Sigmoid colon (tissue), 7 donors: ENCODE results near the gene ABO. TPM values are rescaled to one million over a fixed set of nuclear protein-coding genes. Genes with fewer than 3 reads are reported as not detected.
"Not testable (repeated sequence)": the region's sequence is repeated elsewhere in the genome, so short reads cannot be mapped to it uniquely, and the experiment has no call there.

Experiments
- DNase-seq: peaks from one replicate; pipeline ENCODE4 v3.0.0-alpha.2; 2019
- H3K27ac ChIP-seq, 4 donors: fragments of 200-600 bp; sonication (generic); one replicate each; pipeline ENCODE4 v1.5.1; 2016 to 2019; ENCODE audit warnings: mild to moderate bottlenecking in 1 of 4
- H3K27me3 ChIP-seq, 3 donors: fragments of 200-600 bp; sonication (generic); one replicate each; pipeline ENCODE4 v1.5.1; 2019; ENCODE audit warnings: mild to moderate bottlenecking in 1 of 3
- H3K36me3 ChIP-seq, 4 donors: fragments of 200-600 bp; sonication (generic); one replicate each; pipeline ENCODE4 v1.5.1; 2016 to 2019
- H3K4me1 ChIP-seq, 4 donors: fragments of 200-600 bp; sonication (generic); one replicate each; pipeline ENCODE4 v1.5.1; 2017 to 2019
- H3K4me3 ChIP-seq, 4 donors: fragments of 200-600 bp; sonication (generic); one replicate each; pipeline ENCODE4 v1.5.1; 2017 to 2019; ENCODE audit warnings: mild to moderate bottlenecking in 2 of 4, moderate library complexity in 1 of 4
- H3K9me3 ChIP-seq, 4 donors: fragments of 200-600 bp in 3 of 4; sonication (generic) in 3 of 4; one replicate each; pipeline versions ENCODE4 v1.5.1 to v1.6.1; 2013 to 2019
- EP300 ChIP-seq, 4 donors: sonication (generic); formaldehyde crosslinking; IDR thresholded peaks; one replicate each; pipeline ENCODE4 v1.6.1; 2017; ENCODE audit warnings: antibody characterized with exemption in 4 of 4
- POLR2A ChIP-seq, 2 donors: fragments of 450-650 bp; IDR thresholded peaks; one replicate each; pipeline ENCODE4 v1.6.1; 2016; ENCODE audit warnings: antibody characterized with exemption in 2 of 2, mild to moderate bottlenecking in 2 of 2, moderate library complexity in 2 of 2
- POLR2AphosphoS5 ChIP-seq, 4 donors: sonication (generic); formaldehyde crosslinking; IDR thresholded peaks; one replicate each; pipeline ENCODE4 v1.6.1; 2017; ENCODE audit warnings: antibody characterized with exemption in 4 of 4
- WGBS, 2 donors: extraction: QIAGEN DNeasy Blood & Tissue Kit; methylation state at CpG; one replicate each; pipeline ENCODE4 v1.1.7; 2013; 5-methylcytosine and 5-hydroxymethylcytosine counted together
- intact Hi-C: fragments of 100-400 bp; cut with DNase I; formaldehyde crosslinking; loops from one replicate; pipeline ENCODE4 v1.15.1; 2023
- polyA plus RNA-seq, 3 donors: library from polyadenylated mRNA; stranded (reverse); fragments of 200-250 nt; gene quantifications; one replicate each; pipeline ENCODE4 v1.2.3, GENCODE V29; 2013
- small RNA-seq, 3 donors: library from RNA; depleted of rRNA; stranded (forward); fragments of <200 nt; gene quantifications; one replicate each; pipeline ENCODE3, GENCODE V24; 2016
- total RNA-seq, 4 donors: library from RNA; depleted of rRNA; stranded (reverse); fragments of >200 nt; gene quantifications; one replicate each; pipeline ENCODE4 v1.1.0, GENCODE V29; 2016
- TF ChIP-seq, protein P1 (sequence below), 4 experiments: fragments of 450-650 bp in 3 of 4; fragments of 200-600 bp in 1 of 4; IDR thresholded peaks; one replicate each; pipeline ENCODE4 v1.5.1; 2016 to 2019; ENCODE audit warnings: antibody characterized with exemption in 4 of 4, mild to moderate bottlenecking in 3 of 4, moderate library complexity in 2 of 4
- donor health status: healthy with polysubstance abuse.
- donor health status: Bipolar disorder and iron deficiency.
- donor health status: healthy.

ABO gene
- total and polyA plus RNA-seq, 7 donors = 0.36 to 27.3 (median 1.5) TPM

DNA sequence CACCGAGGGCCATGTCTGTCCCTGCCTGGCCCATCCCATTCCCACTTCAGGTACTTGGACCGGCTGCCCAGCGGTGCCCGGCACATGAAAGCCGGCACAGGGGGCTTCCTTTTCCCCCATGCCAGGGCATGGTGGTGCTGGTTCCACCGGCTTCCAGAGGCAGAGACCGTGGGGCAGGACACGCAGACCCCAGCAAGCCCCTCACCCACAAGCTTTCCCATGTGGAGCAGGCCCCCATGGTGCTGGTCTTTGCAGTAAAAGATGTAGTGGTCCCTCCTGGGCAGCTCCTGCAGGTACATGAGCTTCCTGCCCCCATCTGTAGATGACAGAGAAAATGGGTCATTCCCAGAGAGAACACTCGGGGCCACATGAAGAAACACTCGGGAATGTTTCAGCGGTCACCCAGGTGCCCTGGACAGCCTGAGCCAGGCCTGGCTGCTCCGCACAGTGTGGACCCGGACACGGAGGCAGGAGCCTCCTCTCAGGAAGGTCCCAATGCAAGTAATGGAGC is 67.9 kb downstream of the ABO start:
- Histone ChIP-seq H3K4me1 (no peaks in the 10 kb centered on the region), H3K4me3 (no peak overlapping the region), H3K27me3 (peaks cover 0 to 25% (median 0%) of the 10 kb centered on the region in 3 donors), H3K9me3 (peaks cover 0 to 6% (median 1%) of the 10 kb centered on the region in 4 donors), H3K27ac (no peak overlapping the region), H3K36me3 (no peaks in the 10 kb centered on the region)
- intact Hi-C loops = no loop called here
- 83 to 91% methylated on average over 14 of the region's 14 CpGs for WGBS, 2 donors
- TF ChIP-seq POLR2A (IDR thresholded peaks at IDR 0.05) (no peak), POLR2AphosphoS5 (IDR thresholded peaks at IDR 0.05) (no peak), EP300 (IDR thresholded peaks at IDR 0.05) (no peak)
- TF ChIP-seq, protein P1, sequence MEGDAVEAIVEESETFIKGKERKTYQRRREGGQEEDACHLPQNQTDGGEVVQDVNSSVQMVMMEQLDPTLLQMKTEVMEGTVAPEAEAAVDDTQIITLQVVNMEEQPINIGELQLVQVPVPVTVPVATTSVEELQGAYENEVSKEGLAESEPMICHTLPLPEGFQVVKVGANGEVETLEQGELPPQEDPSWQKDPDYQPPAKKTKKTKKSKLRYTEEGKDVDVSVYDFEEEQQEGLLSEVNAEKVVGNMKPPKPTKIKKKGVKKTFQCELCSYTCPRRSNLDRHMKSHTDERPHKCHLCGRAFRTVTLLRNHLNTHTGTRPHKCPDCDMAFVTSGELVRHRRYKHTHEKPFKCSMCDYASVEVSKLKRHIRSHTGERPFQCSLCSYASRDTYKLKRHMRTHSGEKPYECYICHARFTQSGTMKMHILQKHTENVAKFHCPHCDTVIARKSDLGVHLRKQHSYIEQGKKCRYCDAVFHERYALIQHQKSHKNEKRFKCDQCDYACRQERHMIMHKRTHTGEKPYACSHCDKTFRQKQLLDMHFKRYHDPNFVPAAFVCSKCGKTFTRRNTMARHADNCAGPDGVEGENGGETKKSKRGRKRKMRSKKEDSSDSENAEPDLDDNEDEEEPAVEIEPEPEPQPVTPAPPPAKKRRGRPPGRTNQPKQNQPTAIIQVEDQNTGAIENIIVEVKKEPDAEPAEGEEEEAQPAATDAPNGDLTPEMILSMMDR (IDR thresholded peaks at IDR 0.05) = no peak
- peak; percentile 30 for DNase-seq

DNA sequence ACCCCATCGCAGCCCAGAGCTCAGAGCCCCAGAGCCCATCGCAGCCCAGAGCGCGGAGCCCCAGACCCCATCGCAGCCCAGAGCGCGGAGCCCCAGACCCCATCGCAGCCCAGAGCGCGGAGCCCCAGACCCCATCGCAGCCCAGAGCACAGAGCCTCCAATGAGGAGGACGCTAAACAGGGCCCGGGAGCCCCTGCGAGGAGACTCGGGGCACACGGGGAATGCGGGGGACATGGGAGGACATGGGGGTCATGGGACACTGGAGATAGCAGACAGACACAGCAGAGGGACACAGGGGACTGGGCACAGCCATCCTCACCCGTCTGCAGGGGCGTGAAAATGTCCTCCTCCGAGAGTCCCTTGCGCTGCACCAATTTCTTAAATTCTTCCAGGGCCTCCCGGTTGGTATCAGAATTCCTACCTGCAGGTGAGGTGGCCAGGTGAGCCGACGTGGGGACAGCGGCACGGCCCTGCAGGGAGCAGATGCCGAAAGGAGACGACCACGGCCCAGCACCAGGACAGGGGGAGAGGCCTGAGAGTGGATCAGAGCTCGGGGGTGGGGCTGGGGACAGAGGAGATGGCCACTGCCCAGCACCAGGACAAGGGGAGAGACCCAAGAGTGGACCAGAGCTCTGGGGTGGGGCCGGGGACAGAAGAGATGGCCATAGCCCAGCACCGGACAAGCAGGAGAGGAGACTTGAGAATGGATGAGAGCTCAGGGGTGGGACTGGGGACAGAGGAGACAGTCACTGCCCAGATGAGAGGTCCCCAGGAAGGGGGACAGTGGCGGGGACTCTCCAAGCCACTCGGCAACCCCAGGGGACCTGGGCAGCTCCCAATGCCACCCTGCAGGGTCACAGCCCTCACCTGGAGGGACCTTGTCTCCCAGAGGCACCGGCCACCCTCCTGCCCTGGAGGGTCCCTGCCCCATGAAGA is 68.7 kb downstream of the ABO start:
- DNase-seq = peak; percentile 50
- intact Hi-C loops = no loop called here
- Histone ChIP-seq H3K4me3 (no peak overlapping the region), H3K9me3 (peaks cover 0 to 2% (median 0%) of the 10 kb centered on the region in 4 donors), H3K27ac (no peak overlapping the region), H3K4me1 (no peaks in the 10 kb centered on the region), H3K36me3 (no peaks in the 10 kb centered on the region), H3K27me3 (peaks cover 0 to 22% (median 0%) of the 10 kb centered on the region in 3 donors)
- 82 to 86% methylated on average over 35 of the region's 35 CpGs for WGBS, 2 donors
- TF ChIP-seq POLR2A (IDR thresholded peaks at IDR 0.05) (no peak), POLR2AphosphoS5 (IDR thresholded peaks at IDR 0.05) (no peak), EP300 (IDR thresholded peaks at IDR 0.05) (no peak)
- TF ChIP-seq, protein P1 (IDR thresholded peaks at IDR 0.05) = no peak

DNA sequence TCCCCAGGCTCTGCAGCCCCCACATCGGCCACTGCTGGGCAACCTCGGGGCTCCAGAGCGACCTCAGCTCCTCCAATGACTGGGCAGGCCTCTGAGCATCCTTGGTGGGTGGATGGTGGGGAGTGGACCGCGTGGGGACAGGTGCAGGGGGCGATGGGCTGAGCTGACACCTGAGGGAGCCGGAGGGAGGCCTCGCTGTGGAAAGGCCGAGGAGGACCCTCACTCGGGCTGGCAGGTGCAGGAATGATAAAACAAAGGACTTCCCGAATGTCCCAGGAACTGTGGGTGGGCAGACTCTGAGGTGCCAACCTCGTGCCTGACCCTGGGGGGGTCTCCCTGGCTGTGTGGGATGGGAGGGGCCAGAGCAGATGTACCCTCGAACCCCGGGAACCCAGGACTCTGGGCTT is 69.5 kb downstream of the ABO start:
- 79 to 82% methylated on average over 14 of the region's 14 CpGs for WGBS, 2 donors
- H3K36me3 ChIP-seq, H3K27ac ChIP-seq, H3K9me3 ChIP-seq, H3K4me3 ChIP-seq, intact Hi-C loops, DNase-seq, H3K4me1 ChIP-seq: not testable (repeated sequence)
- H3K27me3 ChIP-seq = peaks cover 0 to 24% (median 0%) of the 10 kb centered on the region in 3 donors

Small RNA genes lying within 50 kb of the gene (small RNA-seq; reads per million reads assigned to genes)
- gene RF00019 = 0 reads per million in 3 donors

Other genes with a start within 250 kb of the ABO start
- gene GTF3C5, start 244.2 kb downstream of the ABO start, total RNA-seq = 10 to 100 TPM; 42.0 to 49.6 (median 47.2) TPM
- gene GTF3C5, start 244.2 kb downstream of the ABO start, polyA plus RNA-seq = 10 to 100 TPM; 25.8 to 52.7 (median 28.7) TPM
- 1 to 10 TPM in 1 of 4 donors, under 1 TPM in 1, not detected in 2; 0.36 to 1.1 TPM for gene CEL, start 213.2 kb downstream of the ABO start, total RNA-seq
- 1 to 10 TPM in 2 of 3 donors, under 1 TPM in 1; 0.46 to 4.8 (median 1.0) TPM for gene CEL, start 213.2 kb downstream of the ABO start, polyA plus RNA-seq
- 10 to 100 TPM; 35.2 to 52.7 (median 39.6) TPM for gene RALGDS, start 154.0 kb downstream of the ABO start, total RNA-seq
- 10 to 100 TPM; 27.6 to 49.7 (median 32.1) TPM for gene RALGDS, start 154.0 kb downstream of the ABO start, polyA plus RNA-seq
- gene GBGT1, start 111.3 kb downstream of the ABO start, total RNA-seq = 10 to 100 TPM in 3 of 4 donors, 1 to 10 TPM in 1; 8.9 to 31.1 (median 19.2) TPM
- 1 to 10 TPM; 4.2 to 9.9 (median 5.4) TPM for gene GBGT1, start 111.3 kb downstream of the ABO start, polyA plus RNA-seq
- gene OBP2B, start 66.0 kb downstream of the ABO start, total RNA-seq = not detected
- gene OBP2B, start 66.0 kb downstream of the ABO start, polyA plus RNA-seq = not detected
- 10 to 100 TPM; 13.9 to 20.1 (median 16.2) TPM for gene SURF6, start 61.0 kb upstream of the ABO start, total RNA-seq
- gene SURF6, start 61.0 kb upstream of the ABO start, polyA plus RNA-seq = 10 to 100 TPM; 22.8 to 43.1 (median 24.3) TPM
- gene MED22, start 72.9 kb upstream of the ABO start, total RNA-seq = 10 to 100 TPM; 17.2 to 31.3 (median 28.4) TPM
- gene MED22, start 72.9 kb upstream of the ABO start, polyA plus RNA-seq = 10 to 100 TPM in 2 of 3 donors, 1 to 10 TPM in 1; 8.4 to 23.7 (median 11.8) TPM
- gene RPL7A, start 73.0 kb upstream of the ABO start, total RNA-seq = 1,000 to 10,000 TPM; 2,027 to 2,561 (median 2,271) TPM
- gene RPL7A, start 73.0 kb upstream of the ABO start, polyA plus RNA-seq = 1,000 to 10,000 TPM; 2,364 to 4,020 (median 2,962) TPM
- gene SURF1, start 81.3 kb upstream of the ABO start, total RNA-seq = 10 to 100 TPM; 33.8 to 98.7 (median 75.7) TPM
- 10 to 100 TPM; 54.1 to 79.3 (median 59.0) TPM for gene SURF1, start 81.3 kb upstream of the ABO start, polyA plus RNA-seq
- 10 to 100 TPM; 10.2 to 32.3 (median 15.2) TPM for gene SURF2, start 81.3 kb upstream of the ABO start, total RNA-seq
- 10 to 100 TPM; 17.4 to 27.1 (median 19.9) TPM for gene SURF2, start 81.3 kb upstream of the ABO start, polyA plus RNA-seq
- gene SURF4, start 100.9 kb upstream of the ABO start, total RNA-seq = 10 to 100 TPM; 73.4 to 88.8 (median 84.3) TPM
- 100 to 1,000 TPM in 1 of 3 donors, 10 to 100 TPM in 2; 17.4 to 190 (median 31.2) TPM for gene SURF4, start 100.9 kb upstream of the ABO start, polyA plus RNA-seq
- gene STKLD1, start 101.2 kb upstream of the ABO start, total RNA-seq = 1 to 10 TPM in 2 of 4 donors, under 1 TPM in 1, not detected in 1; 0.49 to 8.3 (median 2.1) TPM
- gene STKLD1, start 101.2 kb upstream of the ABO start, polyA plus RNA-seq = 1 to 10 TPM in 2 of 3 donors, under 1 TPM in 1; 0.69 to 1.8 (median 1.2) TPM
- 10 to 100 TPM; 16.3 to 22.2 (median 18.8) TPM for gene REXO4, start 142.8 kb upstream of the ABO start, total RNA-seq
- 10 to 100 TPM; 13.2 to 25.9 (median 16.2) TPM for gene REXO4, start 142.8 kb upstream of the ABO start, polyA plus RNA-seq
- gene ADAMTS13, start 147.2 kb upstream of the ABO start, total RNA-seq = 1 to 10 TPM in 2 of 4 donors, under 1 TPM in 2; 0.71 to 1.9 (median 1.4) TPM
- 1 to 10 TPM in 1 of 3 donors, under 1 TPM in 2; 0.60 to 3.4 (median 0.69) TPM for gene ADAMTS13, start 147.2 kb upstream of the ABO start, polyA plus RNA-seq
- gene CACFD1, start 184.8 kb upstream of the ABO start, total RNA-seq = 10 to 100 TPM in 1 of 4 donors, 1 to 10 TPM in 3; 6.7 to 13.4 (median 8.9) TPM
- 10 to 100 TPM; 21.0 to 44.6 (median 29.6) TPM for gene CACFD1, start 184.8 kb upstream of the ABO start, polyA plus RNA-seq
- gene SLC2A6, start 203.9 kb upstream of the ABO start, total RNA-seq = 1 to 10 TPM; 1.4 to 2.7 (median 2.0) TPM
- gene SLC2A6, start 203.9 kb upstream of the ABO start, polyA plus RNA-seq = 1 to 10 TPM; 1.2 to 8.2 (median 1.8) TPM
- not detected for gene MYMK, start 249.8 kb upstream of the ABO start, total RNA-seq
- not detected for gene MYMK, start 249.8 kb upstream of the ABO start, polyA plus RNA-seq